ENCODE measurements around the gene PNMA6E.

PNMA6E gene

GRCh38 chrX:153434801-153435200 is 33.7 kb upstream of the PNMA6E start:
- DNase-seq = no peak

- DNase-seq = no peak
Measured at GRCh38 chrX:153433781-153434285, 32.7 kb upstream of the PNMA6E start.

- DNase-seq = no peak
Measured at GRCh38 chrX:153433161-153433680, 32.1 kb upstream of the PNMA6E start.

GRCh38 chrX:153430796-153431195 is 29.6 kb upstream of the PNMA6E start:
- DNase-seq = no peak

- no peak for DNase-seq
Measured at GRCh38 chrX:153426204-153426603, 25.1 kb upstream of the PNMA6E start.

- DNase-seq = no peak
Measured at GRCh38 chrX:153423652-153424051, 22.5 kb upstream of the PNMA6E start.

GRCh38 chrX:153421856-153422255 is 20.7 kb upstream of the PNMA6E start:
- no peak for DNase-seq

- DNase-seq = no peak
Measured at GRCh38 chrX:153420851-153421599, 19.9 kb upstream of the PNMA6E start.

GRCh38 chrX:153417637-153418036 is 16.5 kb upstream of the PNMA6E start:
- no peak for DNase-seq

- DNase-seq = no peak
Measured at GRCh38 chrX:153416781-153417450, 15.8 kb upstream of the PNMA6E start.

GRCh38 chrX:153414856-153415510 is 13.8 kb upstream of the PNMA6E start:
- DNase-seq = no peak

GRCh38 chrX:153413731-153414130 is 12.6 kb upstream of the PNMA6E start:
- DNase-seq = no peak

- no peak for DNase-seq
Measured at GRCh38 chrX:153412746-153413720, 11.9 kb upstream of the PNMA6E start.

GRCh38 chrX:153411988-153412574 is 10.9 kb upstream of the PNMA6E start:
- no peak for DNase-seq

- DNase-seq = no peak
Measured at GRCh38 chrX:153411255-153411987, 10.3 kb upstream of the PNMA6E start, which contains the start of gene ZFP92. Gene ZFP92 (plus strand): TSS chrX:153411472. CDS start chrX:153418323, 6,851 bp downstream.

GRCh38 chrX:153410888-153411254 is 9.7 kb upstream of the PNMA6E start:
- no peak for DNase-seq

- no peak for DNase-seq
Measured at GRCh38 chrX:153410373-153410772, 9.2 kb upstream of the PNMA6E start.

- DNase-seq = no peak
Measured at GRCh38 chrX:153409414-153410101, 8.4 kb upstream of the PNMA6E start.

GRCh38 chrX:153408871-153409351 is 7.8 kb upstream of the PNMA6E start:
- DNase-seq = no peak

GRCh38 chrX:153408221-153408721 is 7.1 kb upstream of the PNMA6E start:
- DNase-seq = peak; percentile 82

Data from GOT3 (cell line).